ENCODE data around the gene BTBD19.
"Not testable (repeated sequence)": the region's sequence is repeated elsewhere in the genome, so short reads cannot be mapped to it uniquely, and the experiment has no call there.

Gene BTBD19

DNA sequence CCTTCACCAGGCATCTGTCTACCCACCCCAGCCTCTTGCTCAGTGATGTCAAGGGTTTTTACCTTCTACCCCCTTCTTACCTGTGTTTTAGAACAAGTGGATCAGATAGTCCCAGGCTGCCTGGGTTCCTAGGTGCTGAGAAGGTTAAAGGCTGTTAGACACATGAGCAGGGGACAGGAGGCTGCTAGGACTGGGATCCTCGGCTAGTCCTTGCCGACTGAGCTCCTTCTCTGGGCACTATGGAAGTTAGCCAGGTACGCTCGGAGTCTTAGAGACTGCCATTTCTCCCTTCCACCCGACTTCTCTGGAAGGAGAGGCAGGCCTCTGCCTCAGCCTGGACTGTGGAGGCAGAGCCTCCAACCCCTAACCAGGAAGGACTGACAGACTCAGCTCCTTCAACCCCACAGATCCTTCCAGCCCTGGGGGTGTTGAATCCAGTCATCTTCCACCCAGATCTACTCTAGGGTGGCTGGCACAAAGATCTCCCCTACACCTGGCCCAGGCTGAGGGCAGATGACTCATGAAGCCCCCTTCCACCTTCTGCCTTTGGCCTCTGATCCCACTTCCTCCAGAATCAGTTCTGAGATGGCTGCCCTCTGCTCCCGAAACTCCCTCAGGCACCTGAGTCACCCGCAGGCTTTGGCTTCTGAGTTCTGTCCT, 1.5 kb upstream of the BTBD19 start, which contains the start of gene DYNLT4:
Gene DYNLT4, minus strand, starts transcription at position 648 of the 660 bp plus-strand sequence. CDS start 683 bp downstream, outside the sequence.
- TF ChIP-seq, protein P1, sequence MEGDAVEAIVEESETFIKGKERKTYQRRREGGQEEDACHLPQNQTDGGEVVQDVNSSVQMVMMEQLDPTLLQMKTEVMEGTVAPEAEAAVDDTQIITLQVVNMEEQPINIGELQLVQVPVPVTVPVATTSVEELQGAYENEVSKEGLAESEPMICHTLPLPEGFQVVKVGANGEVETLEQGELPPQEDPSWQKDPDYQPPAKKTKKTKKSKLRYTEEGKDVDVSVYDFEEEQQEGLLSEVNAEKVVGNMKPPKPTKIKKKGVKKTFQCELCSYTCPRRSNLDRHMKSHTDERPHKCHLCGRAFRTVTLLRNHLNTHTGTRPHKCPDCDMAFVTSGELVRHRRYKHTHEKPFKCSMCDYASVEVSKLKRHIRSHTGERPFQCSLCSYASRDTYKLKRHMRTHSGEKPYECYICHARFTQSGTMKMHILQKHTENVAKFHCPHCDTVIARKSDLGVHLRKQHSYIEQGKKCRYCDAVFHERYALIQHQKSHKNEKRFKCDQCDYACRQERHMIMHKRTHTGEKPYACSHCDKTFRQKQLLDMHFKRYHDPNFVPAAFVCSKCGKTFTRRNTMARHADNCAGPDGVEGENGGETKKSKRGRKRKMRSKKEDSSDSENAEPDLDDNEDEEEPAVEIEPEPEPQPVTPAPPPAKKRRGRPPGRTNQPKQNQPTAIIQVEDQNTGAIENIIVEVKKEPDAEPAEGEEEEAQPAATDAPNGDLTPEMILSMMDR (IDR thresholded peaks at IDR 0.05; ENCODE audit: insufficient read depth, low read depth, low read length, missing control alignments), result no peak
- DNase-seq (ENCODE audit: low read depth), result no peak
- H3K4me3 ChIP-seq (ENCODE audit: low read depth, low read length), result peak within 1 kb of the TSS; percentile 35

DNA sequence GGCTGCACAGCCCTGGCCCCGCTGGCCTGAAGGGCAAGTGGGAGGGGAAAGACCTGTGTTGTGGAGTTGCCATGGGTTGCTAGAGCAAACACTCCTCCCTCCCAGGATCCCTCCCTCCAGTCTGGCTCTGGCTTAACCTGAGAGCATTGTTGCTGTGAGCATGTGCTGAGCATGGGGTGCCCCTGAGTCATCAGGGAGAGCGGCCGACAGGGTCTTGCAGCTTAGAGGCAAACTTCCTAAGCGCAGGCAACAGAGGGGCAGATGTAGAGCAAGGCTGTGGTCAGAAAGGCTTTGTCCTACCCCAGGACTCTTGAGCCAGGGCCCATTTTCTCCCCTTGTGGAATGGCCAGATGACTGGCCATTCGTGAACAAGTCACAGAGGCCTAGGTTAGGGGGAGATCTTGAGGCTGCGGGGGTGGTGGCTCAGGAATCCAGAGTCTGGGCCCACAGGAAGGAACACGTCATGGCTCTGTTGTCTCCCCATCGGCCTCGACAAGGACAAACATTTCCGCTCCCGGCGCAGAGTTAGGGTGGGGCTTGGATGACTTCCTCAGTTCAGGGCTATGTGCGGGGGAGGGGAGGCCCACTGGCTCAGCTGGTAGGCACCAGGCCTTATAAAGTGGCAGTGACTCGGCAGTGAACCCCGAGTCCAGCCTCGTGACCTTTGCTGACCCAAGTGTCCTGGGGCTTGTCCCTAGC, 810 bp upstream of the BTBD19 start:
- TF ChIP-seq, protein P1 (IDR thresholded peaks at IDR 0.05; ENCODE audit: insufficient read depth, low read depth, low read length, missing control alignments), result no peak
- peak overlapping the region; percentile 35 for H3K4me3 ChIP-seq (ENCODE audit: low read depth, low read length)
- peak; percentile 91 for DNase-seq (ENCODE audit: low read depth)

DNA sequence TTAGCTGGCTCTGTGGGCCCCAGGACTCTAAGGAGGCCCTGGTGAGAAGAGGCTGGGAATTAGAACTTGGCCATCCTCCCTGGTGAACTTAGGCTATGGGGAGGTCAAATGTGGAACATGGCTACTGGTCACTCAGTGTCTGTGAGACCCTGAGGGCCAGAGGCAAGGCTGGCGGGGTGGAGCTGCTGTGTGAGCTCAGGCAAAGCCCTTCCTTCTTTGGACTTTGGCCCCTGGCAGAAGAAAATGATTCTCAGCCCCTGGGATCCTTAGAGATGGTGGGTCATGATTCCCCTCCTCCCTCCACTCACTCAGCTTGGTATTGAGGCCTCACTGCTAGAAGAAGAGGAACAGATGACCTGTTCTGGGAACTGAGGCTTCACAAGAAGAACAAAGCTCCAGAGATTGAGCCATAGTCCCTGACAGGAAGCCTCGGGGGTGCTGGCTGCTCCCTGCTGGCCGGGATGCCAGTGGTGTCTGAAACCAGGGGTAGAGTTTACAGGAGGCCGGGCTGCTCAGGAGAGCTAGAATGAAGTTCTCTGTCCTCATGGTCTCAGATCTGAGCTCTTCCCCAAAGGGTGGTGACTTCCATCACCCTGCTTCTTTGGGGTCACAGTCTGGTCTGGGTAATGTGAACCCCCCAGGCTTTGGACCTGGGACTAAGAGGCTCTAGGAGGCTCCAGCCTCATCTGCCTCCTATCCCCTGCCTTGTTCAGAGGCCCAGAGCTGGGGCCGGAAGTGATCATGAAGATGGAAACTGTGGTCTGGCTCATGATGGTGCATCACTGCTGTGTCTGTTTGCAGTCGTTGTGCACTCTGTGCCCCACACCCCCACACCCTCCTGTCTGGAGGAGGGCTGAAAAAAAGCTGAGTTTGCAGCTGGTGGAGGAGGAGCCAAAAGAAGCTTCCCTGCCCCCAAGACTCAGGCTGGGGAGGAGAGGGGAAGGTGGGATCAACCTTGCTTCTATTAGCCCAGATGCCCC, 905 bp downstream of the BTBD19 start:
- peak; percentile 93 for DNase-seq (ENCODE audit: low read depth)
- TF ChIP-seq, protein P1 (IDR thresholded peaks at IDR 0.05; ENCODE audit: insufficient read depth, low read depth, low read length, missing control alignments), result no peak
- peak overlapping the region; percentile 35 for H3K4me3 ChIP-seq (ENCODE audit: low read depth, low read length)

DNA sequence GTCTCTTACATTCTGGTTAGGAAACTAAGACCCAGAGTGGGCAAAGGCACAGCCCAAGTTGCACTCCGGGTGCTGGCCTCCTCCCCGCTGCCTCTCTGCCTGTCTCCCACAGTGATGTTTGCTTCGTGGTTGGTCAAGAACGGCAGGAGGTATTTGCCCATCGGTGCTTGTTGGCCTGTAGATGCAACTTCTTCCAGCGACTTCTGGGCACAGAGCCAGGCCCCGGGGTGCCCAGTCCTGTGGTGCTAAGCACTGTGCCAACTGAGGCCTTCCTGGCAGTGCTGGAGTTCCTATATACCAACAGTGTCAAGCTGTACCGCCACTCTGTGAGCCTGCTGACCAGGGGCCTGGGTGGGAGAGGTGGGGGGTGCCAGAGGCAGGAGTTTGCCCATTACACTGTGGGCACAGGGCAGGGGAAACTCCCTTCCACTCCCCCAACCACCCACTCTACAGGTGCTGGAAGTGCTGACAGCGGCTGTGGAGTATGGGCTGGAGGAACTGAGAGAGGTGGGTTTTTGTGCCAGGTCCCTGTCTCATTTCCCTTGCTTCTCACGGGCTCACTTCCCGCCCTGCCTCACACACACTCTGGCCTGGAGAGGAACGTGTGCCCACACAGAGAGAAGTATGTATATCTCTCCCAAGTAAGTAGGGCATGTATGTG, 1.9 kb downstream of the BTBD19 start:
- TF ChIP-seq, protein P1 (IDR thresholded peaks at IDR 0.05; ENCODE audit: insufficient read depth, low read depth, low read length, missing control alignments), result no peak
- DNase-seq (ENCODE audit: low read depth), result peak; percentile 55
- H3K4me3 ChIP-seq (ENCODE audit: low read depth, low read length), result peak overlapping the region; percentile 9; the same call in 1 of the 2 replicates

DNA sequence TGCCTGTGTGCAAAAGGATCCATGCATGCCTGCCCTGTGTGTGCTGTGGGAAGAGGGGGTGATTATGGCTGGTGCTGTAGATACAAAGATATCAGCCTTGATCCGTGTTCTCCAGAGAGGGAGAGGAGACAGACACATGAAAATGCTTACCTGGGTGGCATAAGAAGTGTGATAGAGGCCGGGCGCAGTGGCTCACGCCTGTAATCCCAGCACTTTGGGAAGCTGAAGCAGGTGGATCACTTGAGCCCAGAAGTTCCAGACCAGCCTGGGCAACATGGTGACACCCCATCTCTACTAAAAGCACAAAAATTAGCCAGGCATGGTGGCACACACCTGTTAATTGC, 2.4 kb downstream of the BTBD19 start:
- H3K4me3 ChIP-seq (ENCODE audit: low read depth, low read length); DNase-seq (ENCODE audit: low read depth): not testable (repeated sequence)

DNA sequence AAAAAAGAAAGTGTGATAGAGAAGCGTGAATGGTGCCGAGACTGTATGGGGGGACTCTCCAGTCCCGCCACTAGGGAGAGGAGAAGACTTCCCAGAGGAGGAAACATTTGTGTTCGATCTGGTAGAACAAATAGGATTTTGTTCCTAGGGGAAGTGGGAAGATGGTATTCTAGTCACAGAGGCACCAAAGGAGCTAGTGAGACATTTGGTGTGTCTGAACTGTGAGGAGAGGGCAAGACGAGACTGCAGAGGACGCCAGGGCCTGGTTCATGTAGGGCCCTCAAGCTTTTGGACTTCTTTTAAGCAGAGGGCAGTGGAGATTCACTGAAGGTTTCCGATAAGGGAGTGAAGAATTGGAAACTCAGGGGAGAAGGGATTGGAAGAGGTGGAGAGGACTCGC, 2.9 kb downstream of the BTBD19 start:
- H3K4me3 ChIP-seq (ENCODE audit: low read depth, low read length), result no peak overlapping the region
- no peak for DNase-seq (ENCODE audit: low read depth)
- TF ChIP-seq, protein P1 (IDR thresholded peaks at IDR 0.05; ENCODE audit: insufficient read depth, low read depth, low read length, missing control alignments), result no peak
